AG09319 (cell line): ENCODE measurements around the gene DCDC2C.
A peak's percentile ranks its signal among the peaks of the same experiment; 100 is the strongest.

Experiments used
- DNase-seq: peaks from one replicate; pipeline ENCODE4 v3.0.0-alpha.2; 2010; ENCODE audit warnings: low read depth; ENCODE audit errors: extremely low read depth
- TF ChIP-seq, protein P1 (sequence below): IDR thresholded peaks from 2 replicates; pipeline ENCODE4 v1.5.1; 2011; ENCODE audit warnings: low read depth, mild to moderate bottlenecking, inconsistent platforms, low read length, moderate library complexity

The DCDC2C gene

GRCh38 chr2:3776311-3776710 lies 72.9 kb downstream of the DCDC2C start:
- no peak for DNase-seq
- TF ChIP-seq, protein P1, sequence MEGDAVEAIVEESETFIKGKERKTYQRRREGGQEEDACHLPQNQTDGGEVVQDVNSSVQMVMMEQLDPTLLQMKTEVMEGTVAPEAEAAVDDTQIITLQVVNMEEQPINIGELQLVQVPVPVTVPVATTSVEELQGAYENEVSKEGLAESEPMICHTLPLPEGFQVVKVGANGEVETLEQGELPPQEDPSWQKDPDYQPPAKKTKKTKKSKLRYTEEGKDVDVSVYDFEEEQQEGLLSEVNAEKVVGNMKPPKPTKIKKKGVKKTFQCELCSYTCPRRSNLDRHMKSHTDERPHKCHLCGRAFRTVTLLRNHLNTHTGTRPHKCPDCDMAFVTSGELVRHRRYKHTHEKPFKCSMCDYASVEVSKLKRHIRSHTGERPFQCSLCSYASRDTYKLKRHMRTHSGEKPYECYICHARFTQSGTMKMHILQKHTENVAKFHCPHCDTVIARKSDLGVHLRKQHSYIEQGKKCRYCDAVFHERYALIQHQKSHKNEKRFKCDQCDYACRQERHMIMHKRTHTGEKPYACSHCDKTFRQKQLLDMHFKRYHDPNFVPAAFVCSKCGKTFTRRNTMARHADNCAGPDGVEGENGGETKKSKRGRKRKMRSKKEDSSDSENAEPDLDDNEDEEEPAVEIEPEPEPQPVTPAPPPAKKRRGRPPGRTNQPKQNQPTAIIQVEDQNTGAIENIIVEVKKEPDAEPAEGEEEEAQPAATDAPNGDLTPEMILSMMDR, result no peak

- TF ChIP-seq, protein P1, result no peak
- DNase-seq, result no peak
These were observed 74.6 kb downstream of the DCDC2C start for GRCh38 chr2:3777966-3778365.

DNA sequence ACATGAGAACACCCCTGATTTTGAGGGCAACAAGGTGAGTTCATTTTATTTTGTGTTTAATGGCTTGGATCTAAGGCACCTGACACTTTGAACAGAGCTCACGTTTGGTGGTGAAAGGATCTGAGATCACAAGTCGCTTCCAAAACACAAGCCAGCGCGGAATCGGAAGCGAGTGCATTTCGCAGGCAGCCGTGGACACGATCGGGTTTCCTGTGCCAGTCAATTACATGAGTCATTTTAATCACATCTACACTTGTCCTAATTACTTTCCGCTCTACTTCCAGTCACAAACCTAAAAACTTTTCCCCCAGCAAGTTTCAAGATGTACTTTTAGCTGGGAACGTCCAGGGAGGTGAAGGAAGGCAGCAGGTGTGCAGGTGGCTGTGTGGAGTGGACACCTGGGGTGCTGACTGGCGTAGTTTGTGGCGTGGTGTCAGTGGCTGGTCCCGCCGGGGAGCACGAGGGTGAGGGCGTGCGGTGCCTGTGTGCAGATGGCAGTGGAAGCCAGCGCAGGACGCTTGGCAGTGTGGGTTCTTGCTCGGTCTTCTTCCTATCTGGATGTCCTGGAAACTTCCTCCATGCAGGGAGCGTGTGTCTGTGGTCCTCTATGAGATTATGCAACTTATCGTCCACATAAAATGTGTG lies 75.6 kb downstream of the DCDC2C start:
- TF ChIP-seq, protein P1, result no peak
- no peak for DNase-seq

DNA sequence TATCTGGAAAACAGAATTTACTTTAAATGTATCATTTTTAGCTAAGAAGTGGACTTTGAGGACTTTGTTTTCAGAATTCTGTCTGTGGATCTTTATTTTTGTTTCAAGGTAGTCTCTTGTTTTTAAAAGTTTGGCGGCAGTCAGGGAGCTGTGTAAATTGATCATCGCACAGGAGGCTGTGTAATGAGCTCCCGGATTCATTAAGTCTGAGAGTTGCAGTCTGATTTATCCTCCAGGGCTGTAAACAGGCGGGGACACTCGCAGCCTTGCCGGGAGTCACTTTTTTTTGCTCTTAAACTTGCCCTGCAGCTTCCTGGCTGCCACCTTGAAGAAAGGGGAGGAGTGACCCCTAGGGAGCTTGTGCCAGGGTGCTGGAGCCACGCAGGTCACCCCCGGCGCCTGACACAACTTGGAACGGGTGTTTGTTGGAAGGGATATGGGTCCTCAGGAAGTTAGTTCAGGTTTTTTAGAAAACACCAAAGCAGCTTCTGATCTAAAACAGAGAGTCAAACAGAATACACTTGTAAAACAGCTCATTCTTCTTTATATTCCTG lies 76.2 kb downstream of the DCDC2C start:
- TF ChIP-seq, protein P1, result no peak
- no peak for DNase-seq

DNA sequence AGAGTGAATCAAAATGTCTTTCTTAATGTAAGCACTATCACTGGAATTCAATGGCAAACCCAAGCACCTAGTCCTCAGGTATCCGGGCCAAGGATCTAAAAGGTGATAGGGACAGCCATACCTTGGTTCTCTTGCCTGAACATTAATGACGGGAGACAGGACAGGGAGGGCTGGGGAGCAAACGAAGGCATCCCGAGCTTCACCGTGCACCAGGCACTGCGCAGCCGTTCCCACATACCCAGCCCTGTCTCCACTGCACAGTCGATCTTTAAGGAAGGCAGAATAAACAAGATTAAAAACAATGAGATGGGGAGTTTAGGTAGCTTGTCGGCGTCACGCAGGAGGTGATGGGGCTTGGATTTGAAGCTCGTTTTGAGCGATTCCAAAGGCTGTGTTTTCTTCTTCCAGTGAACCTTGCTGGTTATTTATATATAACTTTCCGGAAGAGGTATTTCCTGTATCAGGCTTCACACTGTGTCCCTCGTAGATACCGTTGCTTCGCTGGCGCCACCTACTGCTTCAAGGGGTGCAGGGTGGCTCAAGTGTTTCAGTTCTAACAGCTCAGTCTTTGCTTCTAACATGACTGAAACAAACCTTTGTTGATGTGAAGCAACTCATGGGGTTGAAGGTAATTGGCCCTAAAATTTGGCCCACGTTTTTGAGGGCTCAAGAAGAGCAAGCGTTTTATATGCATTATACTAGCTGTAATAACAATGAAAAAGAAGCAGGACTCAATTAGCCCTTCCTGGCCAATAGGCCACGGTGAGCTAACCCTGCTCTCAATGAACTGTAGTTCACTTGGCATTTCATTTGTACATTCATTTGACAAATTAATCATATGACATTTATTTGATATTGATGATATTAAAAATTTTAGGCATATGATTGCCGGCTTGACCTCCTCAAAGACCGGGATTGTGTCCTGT lies 77.4 kb downstream of the DCDC2C start:
- TF ChIP-seq, protein P1, result peak; percentile 48
- no peak for DNase-seq

DNA sequence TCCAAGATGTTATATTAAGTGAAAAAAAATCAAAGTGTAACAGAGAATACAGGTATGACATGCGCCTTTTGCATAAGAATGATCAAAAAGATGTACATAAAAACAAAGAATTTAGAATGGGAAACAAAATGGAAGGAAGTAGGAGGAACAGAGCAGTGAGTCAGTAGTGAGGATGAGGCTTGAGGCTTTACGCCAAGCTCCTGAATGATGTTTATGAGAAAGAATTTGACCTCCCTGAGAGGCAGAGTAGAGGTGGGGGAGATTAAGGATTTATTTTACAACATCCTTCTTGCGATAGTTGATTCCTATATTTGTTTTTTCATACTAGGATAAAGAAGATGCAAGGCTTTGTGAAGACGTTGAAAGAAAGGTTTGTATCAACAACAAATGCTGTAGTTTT lies 81.4 kb downstream of the DCDC2C start:
- DNase-seq, result no peak

More for the DNA sequence above, 81.4 kb downstream of the DCDC2C start:
- TF ChIP-seq, protein P1, result no peak
